DMS53 (cell line): Measurements from ENCODE around the gene NPAP1.
"Not testable (repeated sequence)": the region's sequence is repeated elsewhere in the genome, so short reads cannot be mapped to it uniquely, and the experiment has no call there.

Experiments used
- DNase-seq: peaks from one replicate; lab custom pipeline; 2025; lab: John Stamatoyannopoulos, UW

Gene NPAP1, protein sequence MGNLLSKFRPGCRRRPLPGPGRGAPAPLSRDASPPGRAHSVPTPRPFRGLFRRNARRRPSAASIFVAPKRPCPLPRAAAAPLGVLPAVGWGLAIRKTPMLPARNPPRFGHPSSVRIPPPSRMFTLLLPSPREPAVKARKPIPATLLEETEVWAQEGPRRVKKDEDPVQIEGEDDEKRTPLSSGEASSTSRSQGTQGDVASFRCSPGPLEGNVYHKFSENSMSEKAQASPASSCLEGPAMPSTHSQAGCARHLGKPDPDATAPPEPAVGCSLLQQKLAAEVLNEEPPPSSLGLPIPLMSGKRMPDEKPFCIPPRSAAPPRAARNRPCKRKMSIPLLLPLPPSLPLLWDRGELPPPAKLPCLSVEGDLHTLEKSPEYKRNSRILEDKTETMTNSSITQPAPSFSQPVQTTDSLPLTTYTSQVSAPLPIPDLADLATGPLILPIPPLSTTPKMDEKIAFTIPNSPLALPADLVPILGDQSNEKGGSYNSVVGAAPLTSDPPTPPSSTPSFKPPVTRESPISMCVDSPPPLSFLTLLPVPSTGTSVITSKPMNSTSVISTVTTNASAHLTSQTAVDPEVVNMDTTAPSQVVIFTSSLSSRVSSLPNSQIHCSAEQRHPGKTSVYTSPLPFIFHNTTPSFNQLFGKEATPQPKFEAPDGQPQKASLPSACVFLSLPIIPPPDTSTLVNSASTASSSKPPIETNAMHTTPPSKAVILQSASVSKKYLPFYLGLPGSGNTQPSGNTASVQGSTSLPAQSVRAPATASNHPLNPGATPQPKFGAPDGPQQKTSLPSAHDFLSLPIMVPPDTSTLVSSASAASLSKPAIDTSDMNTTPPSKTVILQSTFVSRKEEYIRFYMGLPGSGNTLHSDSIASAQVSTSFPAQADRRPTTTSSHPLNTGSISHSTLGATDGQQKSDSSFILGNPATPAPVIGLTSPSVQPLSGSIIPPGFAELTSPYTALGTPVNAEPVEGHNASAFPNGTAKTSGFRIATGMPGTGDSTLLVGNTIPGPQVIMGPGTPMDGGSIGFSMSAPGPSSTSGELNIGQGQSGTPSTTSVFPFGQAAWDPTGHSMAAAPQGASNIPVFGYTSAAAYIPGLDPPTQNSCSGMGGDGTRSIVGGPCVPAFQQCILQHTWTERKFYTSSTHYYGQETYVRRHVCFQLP

DNA sequence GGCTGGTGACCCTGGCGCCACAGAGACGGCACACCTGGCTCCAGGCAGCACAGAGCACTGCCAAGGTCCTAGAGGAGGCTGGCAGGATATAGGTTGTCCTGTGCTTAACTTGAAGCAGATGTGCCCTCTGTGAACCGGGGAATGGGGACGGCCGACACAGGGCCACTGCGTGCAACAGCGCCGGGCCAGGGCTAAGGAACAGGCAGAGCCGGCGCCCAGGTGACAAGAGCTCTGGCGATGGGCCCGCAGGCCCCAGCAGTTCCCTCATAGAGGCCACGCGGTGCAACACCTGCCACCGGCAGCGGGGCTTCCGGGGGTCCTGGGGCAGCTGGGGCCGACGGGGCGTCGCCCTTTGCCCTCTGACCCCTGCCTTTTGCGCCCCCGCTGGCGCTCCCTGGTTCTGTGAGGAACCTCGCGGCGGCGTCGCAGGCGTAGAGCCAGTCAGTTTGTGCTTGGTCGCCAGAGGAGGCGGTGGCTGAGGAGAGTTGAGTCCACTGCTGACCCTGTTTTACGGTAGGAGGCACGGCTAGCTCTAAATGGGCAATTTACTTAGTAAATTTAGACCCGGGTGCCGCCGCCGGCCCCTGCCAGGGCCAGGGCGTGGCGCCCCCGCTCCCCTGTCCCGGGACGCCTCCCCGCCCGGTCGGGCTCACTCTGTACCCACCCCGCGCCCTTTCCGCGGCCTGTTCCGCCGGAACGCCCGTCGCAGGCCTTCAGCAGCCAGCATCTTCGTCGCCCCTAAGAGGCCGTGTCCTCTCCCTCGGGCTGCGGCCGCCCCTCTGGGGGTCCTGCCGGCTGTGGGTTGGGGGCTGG is at the start of gene NPAP1:
Gene NPAP1, plus strand, starts transcription at position 444 of the 813 bp plus-strand sequence. Its CDS starts 93 bp downstream, at position 537.
- DNase-seq: no peak

- DNase-seq: no peak
Measured at GRCh38 chr15:24627443-24627842, 48.1 kb upstream of the NPAP1 start.

DNA sequence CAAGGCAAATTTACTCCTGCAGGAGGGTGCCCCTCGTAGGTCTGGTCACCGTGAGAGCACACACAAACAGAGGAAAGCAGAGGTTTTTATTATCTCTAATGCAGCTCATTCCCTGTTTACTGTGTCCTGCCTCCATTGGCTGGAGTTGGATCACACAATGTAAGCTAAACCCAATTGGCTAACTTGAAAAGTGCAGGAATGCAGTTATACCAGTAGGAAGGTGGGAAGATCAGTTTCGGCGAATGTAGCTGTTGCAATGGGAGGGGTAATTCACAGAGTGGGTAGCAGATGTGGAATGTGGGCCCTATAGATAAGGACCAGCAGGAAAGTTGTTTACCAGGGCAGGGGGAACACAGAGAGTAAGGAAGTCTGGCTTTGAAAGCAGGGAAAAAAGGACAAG is 42.5 kb upstream of the NPAP1 start:
- DNase-seq: no peak

- DNase-seq: not testable (repeated sequence)
Measured at GRCh38 chr15:24639412-24639811, 36.2 kb upstream of the NPAP1 start.

- DNase-seq: no peak
Measured at GRCh38 chr15:24645627-24646026, 29.9 kb upstream of the NPAP1 start.

- no peak for DNase-seq
Measured at GRCh38 chr15:24659622-24660021, 16.0 kb upstream of the NPAP1 start.

DNA sequence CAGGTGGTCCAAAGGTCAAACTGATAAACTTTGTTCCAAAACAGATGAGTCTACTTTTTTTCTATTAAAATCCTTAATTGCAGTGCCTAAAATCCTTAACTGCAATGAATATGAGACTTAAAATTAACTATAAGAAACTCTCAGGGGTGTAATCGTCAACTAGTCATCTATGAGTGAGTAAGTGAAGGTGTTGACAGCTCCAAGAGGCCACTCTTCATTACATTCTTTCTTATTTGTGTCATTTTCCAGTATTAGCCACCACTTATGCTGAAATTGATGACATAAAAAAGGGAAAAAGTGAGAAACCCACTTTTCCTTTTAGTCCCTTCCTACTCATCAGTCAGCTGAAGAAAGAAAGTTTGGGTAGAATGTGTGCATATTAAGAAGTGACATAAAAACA is 12.6 kb upstream of the NPAP1 start:
- no peak for DNase-seq

DNA sequence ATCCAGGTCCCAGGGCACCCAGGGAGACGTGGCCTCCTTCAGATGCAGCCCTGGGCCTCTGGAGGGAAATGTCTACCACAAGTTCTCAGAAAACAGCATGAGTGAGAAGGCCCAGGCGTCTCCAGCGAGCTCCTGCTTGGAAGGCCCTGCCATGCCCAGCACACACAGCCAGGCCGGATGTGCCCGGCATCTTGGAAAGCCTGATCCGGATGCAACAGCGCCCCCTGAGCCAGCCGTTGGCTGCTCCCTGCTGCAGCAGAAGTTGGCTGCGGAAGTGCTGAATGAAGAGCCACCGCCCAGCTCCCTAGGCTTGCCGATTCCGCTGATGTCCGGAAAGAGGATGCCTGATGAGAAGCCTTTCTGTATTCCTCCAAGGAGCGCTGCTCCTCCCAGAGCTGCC is 856 bp downstream of the NPAP1 start:
- DNase-seq: peak; percentile 13

GRCh38 chr15:24678485-24678884 is 2.9 kb downstream of the NPAP1 start:
- no peak for DNase-seq

GRCh38 chr15:24682002-24682401 is 6.4 kb downstream of the NPAP1 start:
- DNase-seq: no peak

DNA sequence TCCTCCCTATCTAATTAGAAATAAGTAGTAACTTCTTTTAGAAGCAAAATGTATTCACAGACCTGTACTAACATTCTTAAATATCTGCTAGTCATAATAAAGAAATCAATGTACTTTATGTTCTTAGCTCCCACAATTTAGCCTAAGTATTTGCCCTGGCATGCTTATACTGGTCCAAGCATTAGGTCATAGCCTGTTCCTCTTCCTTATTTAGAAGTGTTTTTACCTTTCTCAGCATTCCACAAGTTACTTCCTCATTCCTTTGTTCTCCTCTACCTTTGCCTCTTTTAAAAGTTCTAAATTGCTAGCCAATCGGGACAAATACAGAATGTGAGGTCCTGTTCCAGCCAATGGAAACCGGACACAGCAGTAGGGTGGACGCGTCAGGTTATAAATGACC is 7.3 kb downstream of the NPAP1 start:
- not testable (repeated sequence) for DNase-seq

DNA sequence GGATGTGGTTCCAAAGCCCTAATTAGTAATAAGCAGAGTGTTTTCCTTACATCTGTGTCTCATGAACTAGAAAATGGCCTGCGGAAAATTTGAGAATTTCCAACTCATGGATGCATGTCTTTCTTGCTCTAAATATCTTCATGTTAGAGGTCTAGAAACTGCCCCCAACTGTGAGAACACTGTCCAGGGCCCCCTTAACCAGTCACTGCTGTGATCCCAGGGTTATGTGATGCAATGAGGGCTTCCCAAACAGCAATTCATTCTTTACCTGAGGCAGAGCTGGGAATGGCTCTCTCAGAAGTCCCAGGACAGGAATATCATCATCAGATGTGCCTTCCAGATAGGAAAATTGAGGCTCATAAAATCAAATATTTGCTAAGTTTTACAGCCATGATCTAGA is 8.2 kb downstream of the NPAP1 start:
- no peak for DNase-seq

DNA sequence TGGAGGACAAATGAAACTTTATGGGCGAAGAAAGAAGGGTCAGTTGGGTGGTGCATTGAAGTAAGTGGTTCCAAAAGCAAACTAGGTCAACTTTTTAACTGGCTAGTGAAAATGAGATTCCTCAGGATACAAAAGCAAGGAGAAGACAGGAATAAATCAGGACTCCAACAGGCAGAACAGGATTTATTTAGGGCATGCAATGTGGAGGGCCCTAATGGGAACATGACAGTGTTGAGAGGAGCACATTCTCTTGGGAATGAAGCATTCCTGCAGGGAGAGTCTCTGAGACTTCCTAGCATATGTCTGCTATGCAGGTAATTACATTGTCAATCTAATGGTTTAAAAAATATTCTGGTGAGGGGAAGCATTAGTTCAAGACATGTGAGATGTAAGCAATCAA is 8.7 kb downstream of the NPAP1 start:
- DNase-seq: no peak

DNA sequence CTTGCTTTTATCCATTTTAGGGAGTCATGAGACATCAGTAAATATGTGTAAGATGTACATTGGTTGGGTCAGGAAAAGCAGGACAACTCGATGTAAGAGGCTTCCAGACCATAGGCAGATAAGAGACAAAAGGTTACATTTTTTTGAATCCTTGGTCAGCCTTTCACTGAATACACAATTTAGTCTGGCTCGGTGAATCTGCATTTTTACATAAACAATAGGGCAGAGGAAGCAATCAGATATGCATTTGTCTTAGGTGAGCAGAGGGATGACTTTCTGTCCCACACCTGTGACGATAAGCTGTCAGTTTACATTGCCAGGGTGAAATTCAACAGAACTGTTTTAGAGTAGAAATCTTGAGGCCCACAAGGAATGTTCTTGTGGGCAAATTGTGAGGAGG is 20.6 kb downstream of the NPAP1 start:
- no peak for DNase-seq

- no peak for DNase-seq
Measured at GRCh38 chr15:24696842-24697241, 21.3 kb downstream of the NPAP1 start.

- no peak for DNase-seq
Measured at GRCh38 chr15:24718289-24719082, 42.9 kb downstream of the NPAP1 start.

- no peak for DNase-seq
Measured at GRCh38 chr15:24729760-24730159, 54.2 kb downstream of the NPAP1 start.
